Heart right ventricle (tissue), 16 donors: Measurements from ENCODE around the gene SYS1. TPM values are rescaled to one million over a fixed set of nuclear protein-coding genes. Genes with fewer than 3 reads are reported as not detected.

ENCODE experiments used
- ATAC-seq, 8 donors: fragments of 200-7000 bp; cut with Tn5 transposase; one replicate each; pipeline ENCODE4 v1.9.1; 2020; ENCODE audit warnings: mild to moderate bottlenecking in 8 of 8, moderate library complexity in 8 of 8, moderate number of reproducible peaks in 1 of 8
- DNase-seq, 2 donors: peaks; one replicate each; pipeline ENCODE4 v3.0.0-alpha.2; 2020
- H3K27ac ChIP-seq, 10 donors: fragments of 200-600 bp; sonication (generic) in 2 of 10; one replicate each; pipeline versions ENCODE4 v1.5.0 to v1.8.0; 2020 to 2022; ENCODE audit warnings: mild to moderate bottlenecking in 3 of 10
- H3K27me3 ChIP-seq, 7 donors: fragments of 200-600 bp; one replicate each; pipeline ENCODE4 v1.8.0; 2021 to 2022; ENCODE audit warnings: mild to moderate bottlenecking in 2 of 7
- H3K36me3 ChIP-seq, 9 donors: fragments of 200-600 bp; sonication (generic) in 1 of 9; one replicate each; pipeline versions ENCODE4 v1.5.0 to v1.8.0; 2020 to 2022; ENCODE audit warnings: mild to moderate bottlenecking in 2 of 9
- H3K4me1 ChIP-seq, 9 donors: fragments of 200-600 bp; sonication (generic) in 1 of 9; one replicate each; pipeline versions ENCODE4 v1.5.0 to v1.8.0; 2020 to 2022; ENCODE audit warnings: mild to moderate bottlenecking in 4 of 9
- H3K4me3 ChIP-seq, 10 donors: fragments of 200-600 bp; sonication (generic) in 2 of 10; one replicate each; pipeline versions ENCODE4 v1.5.0 to v1.8.0; 2020 to 2022; ENCODE audit warnings: mild to moderate bottlenecking in 7 of 10, moderate library complexity in 2 of 10
- H3K9me3 ChIP-seq, 11 donors: fragments of 200-600 bp in 10 of 11; sonication (generic) in 2 of 11; one replicate each; pipeline versions ENCODE4 v1.5.0 to v1.8.0; 2013 to 2022; ENCODE audit warnings: mild to moderate bottlenecking in 2 of 11, control low read depth in 1 of 11, moderate library complexity in 1 of 11
- CTCF ChIP-seq, 9 donors: fragments of 200-600 bp; sonication (generic) in 2 of 9; IDR thresholded peaks; one replicate each; pipeline versions ENCODE4 v1.5.0 to v1.8.0; 2021 to 2022; ENCODE audit warnings: antibody characterized with exemption in 9 of 9, mild to moderate bottlenecking in 5 of 9, moderate library complexity in 1 of 9
- WGBS, 2 donors: extraction: QIAGEN DNeasy Blood & Tissue Kit; methylation state at CpG; one replicate each; pipeline ENCODE4 v1.1.7; 2013; ENCODE audit warnings: inconsistent platforms in 1 of 2; 5-methylcytosine and 5-hydroxymethylcytosine counted together
- intact Hi-C, 10 donors: fragments of 100-400 bp; cut with DNase I; formaldehyde crosslinking; loops; one replicate each; pipeline versions ENCODE4 v1.11.1 to v1.14.2; 2022
- polyA plus RNA-seq, 2 donors: library from polyadenylated mRNA; stranded (reverse); fragments of 200-250 nt; gene quantifications; one replicate each; pipeline ENCODE4 v1.2.3, GENCODE V29; 2013
- total RNA-seq, 10 donors: library from RNA; stranded (reverse); fragmentation: NEBNext Ultra II Directional in 3 of 10; extraction: Animal tissue kit (Norgen Biotek cat#: 25700) in 3 of 10; gene quantifications; one replicate each; pipeline versions ENCODE4 v1.2.1 to v1.2.4, GENCODE V29; 2021 to 2023
- donor health status: Arrhythmogenic right ventricular cardiomyopathy.
- donor health status: ischemic (EF 13 %, LVEDD 7.1; RV severe dilation, severe dysfunction).
- donor health status: healthy with polysubstance abuse.
- donor health status: DM: no; HTN: yes; CAD: no.
- donor health status: DM: no; HTN: no; CAD: no.
- donor health status: ischemic (EF 25% LVEDD 6.9; RV normal size, moderate dysfunction).
- donor health status: ischemic (EF 25% LVEDD 5.7; RV mildly dilated, moderate dysfunction).
- donor health status: healthy.
- donor health status: DM: yes; HTN: yes; CAD: no.
- donor health status: Ischemic cardiomyopathy.
- donor health status: ischemic (EF 35%, LVEDD 5.7; RV mildly dilated, moderate dysfunction).
- donor health status: nonischemic (EF 11% LVEDD 7.7; RV severe dilation, severe dysfunction).
- donor health status: DM: yes; HTN: yes; CAD: no.
- donor health status: PGD.
- donor health status: ischemic (EF 29% LVEDD 5.4; RV normal size, mild dysfunction).
- donor health status: nonischemic (EF 23%, LVEDD 6.1; RV moderate dilation, normal function).

SYS1 gene
- total and polyA plus RNA-seq, 12 donors = 11.7 to 34.5 (median 18.2) TPM

DNA sequence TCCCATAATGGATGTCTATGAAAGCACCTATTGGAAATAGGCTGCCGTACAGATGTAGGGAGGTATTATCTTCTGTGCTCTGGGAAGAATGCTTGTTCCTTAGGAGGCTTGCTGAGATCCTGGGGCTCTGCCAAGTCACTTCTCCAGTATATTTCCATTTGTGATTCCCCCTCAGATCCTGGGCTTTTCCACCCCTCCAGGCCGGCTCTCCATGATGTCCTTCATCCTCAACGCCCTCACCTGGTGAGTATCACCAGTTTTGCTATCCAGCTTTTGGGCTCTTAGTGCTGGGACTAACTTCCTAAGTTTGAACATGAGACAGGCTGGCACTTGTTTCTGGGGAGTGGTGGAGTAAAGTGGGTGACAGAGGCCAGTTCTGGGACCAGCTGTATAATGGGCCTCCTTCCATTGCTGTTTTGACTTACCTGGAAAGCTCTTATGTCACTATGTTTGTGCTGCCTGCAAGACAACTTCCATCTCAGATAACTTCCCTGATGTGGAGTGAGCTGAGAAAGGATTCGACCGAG, 2.6 kb downstream of the SYS1 start:
- H3K27me3 ChIP-seq = no peaks in the 10 kb centered on the region
- H3K36me3 ChIP-seq = peaks cover 0 to 47% (median 18%) of the 10 kb centered on the region in 9 donors
- intact Hi-C loops = loop anchor here in 1 of 10 donors (5.0 kb wide), 1 partner anchor 38 kb away; no protein-coding TSS in a partner anchor
- no peak overlapping the region for H3K27ac ChIP-seq
- TF ChIP-seq CTCF (IDR thresholded peaks at IDR 0.05) = no peak
- H3K4me1 ChIP-seq = peaks cover 2 to 67% (median 19%) of the 10 kb centered on the region in 9 donors
- H3K4me3 ChIP-seq = no peak overlapping the region
- DNase-seq (no peak), ATAC-seq (no peak)
- no peaks in the 10 kb centered on the region for H3K9me3 ChIP-seq
- WGBS, 2 donors = 84 to 88% methylated on average over 5 of the region's 5 CpGs

GRCh38 chr20:45366192-45366591, 3.2 kb downstream of the SYS1 start:
- intact Hi-C loops = loop anchor here in 1 of 10 donors (5.0 kb wide), 1 partner anchor 39 kb away; no protein-coding TSS in a partner anchor
- H3K9me3 ChIP-seq = no peaks in the 10 kb centered on the region
- no peak for ATAC-seq
- 86 to 91% methylated on average over 1 of the region's 1 CpG for WGBS, 2 donors
- DNase-seq = no peak
- no peak overlapping the region for H3K4me3 ChIP-seq
- H3K27ac ChIP-seq = no peak overlapping the region
- H3K4me1 ChIP-seq = peaks cover 2 to 61% (median 19%) of the 10 kb centered on the region in 9 donors
- H3K36me3 ChIP-seq = peaks cover 0 to 47% (median 18%) of the 10 kb centered on the region in 9 donors
- no peaks in the 10 kb centered on the region for H3K27me3 ChIP-seq
- TF ChIP-seq CTCF (IDR thresholded peaks at IDR 0.05) = no peak

DNA sequence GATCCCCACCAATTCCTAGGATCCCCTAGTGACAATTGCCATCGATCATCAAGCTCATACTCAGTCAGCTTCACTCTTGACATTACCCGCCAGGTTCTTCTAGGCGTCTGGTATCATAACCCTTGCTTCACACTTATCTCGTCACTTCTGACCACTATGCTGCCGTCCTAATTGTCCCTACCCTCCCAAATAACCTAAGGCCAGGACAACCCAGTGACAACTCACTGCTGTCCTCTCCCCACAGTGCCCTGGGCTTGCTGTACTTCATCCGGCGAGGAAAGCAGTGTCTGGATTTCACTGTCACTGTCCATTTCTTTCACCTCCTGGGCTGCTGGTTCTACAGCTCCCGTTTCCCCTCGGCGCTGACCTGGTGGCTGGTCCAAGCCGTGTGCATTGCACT, 3.7 kb downstream of the SYS1 start:
- no peak for DNase-seq
- Histone ChIP-seq H3K36me3 (peaks cover 0 to 50% (median 18%) of the 10 kb centered on the region in 9 donors), H3K27me3 (no peaks in the 10 kb centered on the region), H3K9me3 (no peaks in the 10 kb centered on the region), H3K4me3 (no peak overlapping the region), H3K4me1 (peaks cover 2 to 57% (median 19%) of the 10 kb centered on the region in 9 donors), H3K27ac (no peak overlapping the region)
- no peak for TF ChIP-seq CTCF (IDR thresholded peaks at IDR 0.05)
- WGBS, 2 donors = 80 to 88% methylated on average over 11 of the region's 11 CpGs
- intact Hi-C loops = loop anchor here in 1 of 10 donors (5.0 kb wide), 1 partner anchor 39 kb away; no protein-coding TSS in a partner anchor
- no peak for ATAC-seq

GRCh38 chr20:45367126-45367525, 4.2 kb downstream of the SYS1 start:
- H3K4me3 ChIP-seq = no peak overlapping the region
- no peak for TF ChIP-seq CTCF (IDR thresholded peaks at IDR 0.05)
- ATAC-seq = no peak
- DNase-seq = no peak
- H3K36me3 ChIP-seq = peaks cover 0 to 51% (median 18%) of the 10 kb centered on the region in 9 donors
- H3K27me3 ChIP-seq = no peaks in the 10 kb centered on the region
- H3K27ac ChIP-seq = no peak overlapping the region
- peaks cover 2 to 52% (median 19%) of the 10 kb centered on the region in 9 donors for H3K4me1 ChIP-seq
- intact Hi-C loops = loop anchor here in 1 of 10 donors (5.0 kb wide), 1 partner anchor 40 kb away; no protein-coding TSS in a partner anchor
- H3K9me3 ChIP-seq = no peaks in the 10 kb centered on the region
